GM19099 (cell line): ENCODE results near the gene CNPY1.

Experiments used
- POLR2A ChIP-seq: IDR thresholded peaks from 3 replicates; pipeline ENCODE4 v1.6.1; 2011; ENCODE audit warnings: low read depth; ENCODE audit not compliant: insufficient read length; ENCODE audit errors: extremely low read depth

CNPY1 gene

DNA sequence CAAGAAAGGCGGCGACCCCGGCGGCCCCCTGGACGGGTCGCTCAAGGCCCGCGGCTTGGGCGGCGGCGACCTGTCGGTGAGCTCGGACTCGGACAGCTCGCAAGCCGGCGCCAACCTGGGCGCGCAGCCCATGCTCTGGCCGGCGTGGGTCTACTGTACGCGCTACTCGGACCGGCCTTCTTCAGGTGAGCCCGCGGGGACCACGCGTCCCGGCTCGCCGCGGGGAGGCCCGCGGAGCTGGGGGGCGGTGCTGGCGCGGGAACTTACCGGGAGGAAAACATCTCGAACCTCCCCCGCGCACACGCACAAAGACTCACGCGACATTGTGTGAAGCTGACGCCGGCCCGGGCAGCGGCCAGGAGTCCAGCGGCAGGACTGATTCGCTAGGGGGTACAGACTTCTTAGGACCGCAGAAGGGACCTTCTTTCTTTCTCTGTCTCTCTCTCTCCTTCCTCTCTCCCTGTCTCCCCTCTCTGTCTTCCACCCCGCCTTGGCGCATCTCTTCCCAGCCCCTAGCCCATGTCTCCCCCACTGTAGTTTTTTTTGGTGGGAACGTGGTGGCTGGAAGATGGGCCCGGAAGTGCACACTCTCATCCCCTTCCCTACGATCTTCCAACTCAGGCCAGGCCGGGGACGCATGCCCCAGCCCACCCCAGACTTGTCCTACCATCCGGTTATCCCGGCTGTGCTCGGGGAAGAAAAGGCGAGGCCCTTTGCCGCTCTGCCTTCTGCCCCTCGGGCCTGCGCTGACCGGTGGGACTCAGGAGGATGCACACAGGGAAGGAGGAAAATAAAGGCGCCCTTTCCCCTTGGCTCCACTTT, 87.3 kb downstream of the CNPY1 start:
- TF ChIP-seq POLR2A, result no peak

GRCh38 chr7:155458111-155458877, 88.1 kb downstream of the CNPY1 start, which contains the start of gene EN2:
Gene EN2 (plus strand): TSS chr7:155458129. CDS start chr7:155458378, 249 bp downstream.
- no peak for TF ChIP-seq POLR2A

GRCh38 chr7:155457544-155458110, 88.7 kb downstream of the CNPY1 start:
- no peak for TF ChIP-seq POLR2A

GRCh38 chr7:155456738-155457543, 89.4 kb downstream of the CNPY1 start:
- no peak for TF ChIP-seq POLR2A

- no peak for TF ChIP-seq POLR2A
These were observed 90.3 kb downstream of the CNPY1 start for GRCh38 chr7:155455776-155456737.

DNA sequence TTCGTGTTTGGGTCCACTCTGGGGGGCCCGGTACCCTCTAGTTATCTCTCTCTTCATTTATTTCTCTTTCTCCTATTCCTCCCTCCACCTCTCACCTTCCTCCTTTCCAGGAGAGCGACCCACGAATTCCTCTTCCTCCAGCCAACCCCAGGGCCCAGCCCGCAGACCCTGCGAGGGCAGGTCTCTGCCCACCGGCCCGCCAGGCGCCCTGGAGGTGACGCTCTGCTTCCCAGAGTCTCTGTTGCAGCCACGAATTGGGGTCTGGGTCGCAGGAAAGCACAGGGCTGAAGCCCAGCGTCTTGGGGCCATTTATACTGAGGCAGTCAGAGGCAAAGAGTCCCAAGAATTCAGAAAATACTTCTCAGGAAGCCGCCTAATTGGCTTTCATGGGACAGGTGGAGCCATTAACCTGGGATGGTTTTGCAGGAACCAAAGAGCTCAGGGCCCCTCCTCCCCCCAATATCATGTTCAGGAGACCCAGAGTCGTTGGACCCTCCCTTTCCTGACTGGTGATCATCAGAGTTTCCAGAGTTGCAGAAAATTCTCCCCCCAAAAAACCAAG, 91.1 kb downstream of the CNPY1 start:
- TF ChIP-seq POLR2A, result no peak

GRCh38 chr7:155454183-155455112, 91.9 kb downstream of the CNPY1 start:
- TF ChIP-seq POLR2A, result no peak

GRCh38 chr7:155453296-155454182, 92.8 kb downstream of the CNPY1 start:
- no peak for TF ChIP-seq POLR2A

- no peak for TF ChIP-seq POLR2A
These were observed 93.7 kb downstream of the CNPY1 start for GRCh38 chr7:155452505-155453295.

DNA sequence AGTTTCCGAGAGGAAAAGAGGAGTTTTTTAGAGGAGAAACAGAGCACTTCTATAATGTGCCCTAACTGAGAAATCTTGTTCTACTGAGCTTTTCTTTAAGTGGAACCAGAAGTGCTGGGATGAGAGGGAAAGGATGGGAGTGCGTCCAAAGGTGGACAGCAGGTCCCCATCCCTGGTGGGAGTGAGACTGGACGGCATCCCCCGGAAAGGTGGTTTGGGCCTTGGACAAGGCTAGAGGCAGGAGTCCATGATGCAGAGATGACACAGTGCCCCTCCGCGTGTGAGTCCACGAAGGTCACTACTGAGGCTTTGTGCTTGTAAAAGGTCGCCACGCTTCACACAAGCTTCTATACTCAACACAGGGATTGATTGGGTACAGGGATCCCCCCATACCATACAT, 94.5 kb downstream of the CNPY1 start:
- no peak for TF ChIP-seq POLR2A
